B cell (primary cell): ENCODE measurements around the gene C9orf40.

Experiments
- EZH2 ChIP-seq: IDR thresholded peaks from 2 replicates; pipeline ENCODE4 v1.6.1; 2012; ENCODE audit warnings: borderline replicate concordance, low read depth, mild to moderate bottlenecking, moderate library complexity, low read length; ENCODE audit not compliant: insufficient read depth, poor library complexity, severe bottlenecking
- TF ChIP-seq, protein P1 (sequence below): fragments of 200-600 bp; IDR thresholded peaks from one replicate; pipeline ENCODE4 v1.8.0; 2022; ENCODE audit warnings: antibody characterized with exemption, mild to moderate bottlenecking

DNA sequence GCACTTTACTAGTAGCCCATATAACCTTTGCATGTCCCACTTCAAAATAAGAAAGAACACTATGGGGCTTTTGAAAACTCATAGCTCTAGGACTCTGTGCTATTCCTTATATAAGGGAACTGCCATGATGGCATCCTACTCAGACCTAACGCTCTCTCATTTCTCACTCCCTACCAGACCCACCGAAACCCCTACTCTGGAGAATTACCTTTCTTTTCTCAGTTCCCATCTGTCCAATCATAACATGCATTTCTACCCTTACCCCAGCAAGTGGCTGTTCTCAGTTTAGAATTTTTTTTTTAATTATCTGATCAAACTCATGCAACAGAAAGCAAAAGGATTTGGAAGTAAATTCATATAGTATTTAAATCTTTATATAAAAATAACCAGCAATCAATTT lies 48.1 kb upstream of the C9orf40 start:
- TF ChIP-seq, protein P1, sequence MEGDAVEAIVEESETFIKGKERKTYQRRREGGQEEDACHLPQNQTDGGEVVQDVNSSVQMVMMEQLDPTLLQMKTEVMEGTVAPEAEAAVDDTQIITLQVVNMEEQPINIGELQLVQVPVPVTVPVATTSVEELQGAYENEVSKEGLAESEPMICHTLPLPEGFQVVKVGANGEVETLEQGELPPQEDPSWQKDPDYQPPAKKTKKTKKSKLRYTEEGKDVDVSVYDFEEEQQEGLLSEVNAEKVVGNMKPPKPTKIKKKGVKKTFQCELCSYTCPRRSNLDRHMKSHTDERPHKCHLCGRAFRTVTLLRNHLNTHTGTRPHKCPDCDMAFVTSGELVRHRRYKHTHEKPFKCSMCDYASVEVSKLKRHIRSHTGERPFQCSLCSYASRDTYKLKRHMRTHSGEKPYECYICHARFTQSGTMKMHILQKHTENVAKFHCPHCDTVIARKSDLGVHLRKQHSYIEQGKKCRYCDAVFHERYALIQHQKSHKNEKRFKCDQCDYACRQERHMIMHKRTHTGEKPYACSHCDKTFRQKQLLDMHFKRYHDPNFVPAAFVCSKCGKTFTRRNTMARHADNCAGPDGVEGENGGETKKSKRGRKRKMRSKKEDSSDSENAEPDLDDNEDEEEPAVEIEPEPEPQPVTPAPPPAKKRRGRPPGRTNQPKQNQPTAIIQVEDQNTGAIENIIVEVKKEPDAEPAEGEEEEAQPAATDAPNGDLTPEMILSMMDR = no peak
- TF ChIP-seq EZH2 = no peak
